Smooth muscle cell (in vitro differentiated cells): ENCODE measurements around the gene DCAF5. TPM values are rescaled to one million over a fixed set of nuclear protein-coding genes. Genes with fewer than 3 reads are reported as not detected.
"Not testable (repeated sequence)": the region's sequence is repeated elsewhere in the genome, so short reads cannot be mapped to it uniquely, and the experiment has no call there.

Source experiments
- DNase-seq: peaks from one replicate; lab custom pipeline; 2025; ENCODE audit not compliant: unreplicated experiment; lab: John Stamatoyannopoulos, UW
- H2AFZ ChIP-seq: fragments of 200-600 bp; sonication (generic); 2 replicates; pipeline ENCODE4 v1.6.0; 2016; ENCODE audit warnings: antibody characterized with exemption, low read depth, mild to moderate bottlenecking
- H3F3A ChIP-seq: fragments of 200-600 bp; sonication (generic); 2 replicates; pipeline ENCODE4 v1.6.0; 2017; ENCODE audit warnings: antibody characterized with exemption, low read depth
- H3K27ac ChIP-seq: fragments of 200-600 bp; sonication (generic); 2 replicates; pipeline ENCODE4 v1.5.1; 2016; ENCODE audit warnings: low read depth, mild to moderate bottlenecking
- H3K27me3 ChIP-seq: fragments of 200-600 bp; sonication (generic); 2 replicates; pipeline ENCODE4 v1.6.1; 2016; ENCODE audit warnings: low read depth, mild to moderate bottlenecking
- H3K36me3 ChIP-seq: fragments of 200-600 bp; sonication (generic); 2 replicates; pipeline ENCODE4 v1.5.1; 2016; ENCODE audit warnings: low read depth
- H3K4me1 ChIP-seq: fragments of 200-600 bp; sonication (generic); 2 replicates; pipeline ENCODE4 v1.5.1; 2016; ENCODE audit warnings: low read depth
- H3K4me2 ChIP-seq: fragments of 200-600 bp; sonication (generic); 2 replicates; pipeline ENCODE4 v1.6.0; 2016; ENCODE audit warnings: mild to moderate bottlenecking
- H3K4me3 ChIP-seq: fragments of 200-600 bp; sonication (generic); 2 replicates; pipeline ENCODE4 v1.5.1; 2016; ENCODE audit warnings: mild to moderate bottlenecking
- H3K79me2 ChIP-seq: fragments of 200-600 bp; sonication (generic); 2 replicates; pipeline ENCODE4 v1.6.0; 2016; ENCODE audit warnings: low read depth, mild to moderate bottlenecking
- H3K9ac ChIP-seq: fragments of 200-600 bp; sonication (generic); 2 replicates; pipeline ENCODE4 v1.6.0; 2016; ENCODE audit warnings: low read depth
- H3K9me3 ChIP-seq: fragments of 200-600 bp; sonication (generic); replicated peaks from 2 replicates; pipeline ENCODE4 v1.5.1; 2016; ENCODE audit warnings: low read depth
- H4K20me1 ChIP-seq: fragments of 200-600 bp; sonication (generic); 2 replicates; pipeline ENCODE4 v1.6.0; 2016; ENCODE audit warnings: low read depth
- CTCF ChIP-seq: fragments of 200-600 bp; sonication (generic); IDR thresholded peaks from 2 replicates; pipeline ENCODE4 v1.5.1; 2017; ENCODE audit warnings: borderline replicate concordance, mild to moderate bottlenecking, antibody characterized with exemption; ENCODE audit not compliant: insufficient read depth, poor library complexity, severe bottlenecking
- WGBS: methylation state at CpG from one replicate; pipeline ENCODE4 v1.1.7; 2016; ENCODE audit warnings: low lambda C conversion rate; 5-methylcytosine and 5-hydroxymethylcytosine counted together
- polyA plus RNA-seq: library from polyadenylated mRNA; unstranded; fragments of >200 nt; fragmentation: Nextera tagmentation; extraction: Ambion mirVana; gene quantifications from 2 replicates; pipeline ENCODE4 v1.2.1, GENCODE V29; 2016
- total RNA-seq: library from RNA; depleted of rRNA; stranded (reverse); fragments of >200 nt; gene quantifications from 2 replicates; pipeline ENCODE4 v1.2.3, GENCODE V29; 2014

DCAF5 gene
- total and polyA plus RNA-seq, 2 experiments from 2014 or later = 23.0 to 45.4 TPM

GRCh38 chr14:69077841-69078240, 75.1 kb downstream of the DCAF5 start:
- Histone ChIP-seq H3K27ac (peak overlapping the region; percentile 99), H4K20me1 (no peaks in the 10 kb centered on the region), H2AFZ (no peak overlapping the region), H3K4me2 (peak overlapping the region; percentile 69), H3K36me3 (no peaks in the 10 kb centered on the region), H3K27me3 (no peaks in the 10 kb centered on the region), H3F3A (peaks cover 38% of the 10 kb centered on the region), H3K4me3 (no peak overlapping the region), H3K4me1 (peaks cover 23% of the 10 kb centered on the region), H3K9me3 (no peaks in the 10 kb centered on the region), H3K79me2 (peaks cover 20% of the 10 kb centered on the region), H3K9ac (peak overlapping the region; percentile 89)
- TF ChIP-seq CTCF = no peak
- DNase-seq = no peak

DNA sequence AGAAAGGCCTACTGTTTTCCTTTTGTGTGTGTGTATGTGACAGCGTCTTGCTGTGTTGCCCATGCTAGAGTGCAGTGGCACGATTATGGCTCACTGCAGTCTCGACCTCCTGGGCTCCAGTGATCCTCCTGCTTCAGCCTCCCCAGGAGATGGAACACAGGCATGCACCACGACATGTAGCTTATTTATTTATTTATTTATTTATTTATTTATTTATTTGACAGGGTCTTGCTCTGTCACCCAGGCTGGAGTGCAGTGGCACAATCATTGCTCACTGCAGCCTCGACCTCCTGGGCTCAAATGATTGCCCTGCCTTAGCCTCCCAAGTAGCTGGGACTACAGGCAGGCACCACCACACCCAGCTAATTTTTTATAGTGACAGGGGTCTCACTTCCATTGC, 75.7 kb downstream of the DCAF5 start:
- H3K79me2 ChIP-seq = peaks cover 20% of the 10 kb centered on the region
- WGBS = 98% methylated on average over 5 of the region's 5 CpGs
- H3K4me2 ChIP-seq = peak overlapping the region; percentile 32
- H3F3A ChIP-seq = peaks cover 38% of the 10 kb centered on the region
- H3K36me3 ChIP-seq, H2AFZ ChIP-seq, H3K4me3 ChIP-seq, H3K27me3 ChIP-seq, H3K9me3 ChIP-seq, DNase-seq, H4K20me1 ChIP-seq: not testable (repeated sequence)
- peak overlapping the region; percentile 54 for H3K9ac ChIP-seq
- H3K4me1 ChIP-seq = peaks cover 23% of the 10 kb centered on the region
- peak overlapping the region; percentile 99 for H3K27ac ChIP-seq

DNA sequence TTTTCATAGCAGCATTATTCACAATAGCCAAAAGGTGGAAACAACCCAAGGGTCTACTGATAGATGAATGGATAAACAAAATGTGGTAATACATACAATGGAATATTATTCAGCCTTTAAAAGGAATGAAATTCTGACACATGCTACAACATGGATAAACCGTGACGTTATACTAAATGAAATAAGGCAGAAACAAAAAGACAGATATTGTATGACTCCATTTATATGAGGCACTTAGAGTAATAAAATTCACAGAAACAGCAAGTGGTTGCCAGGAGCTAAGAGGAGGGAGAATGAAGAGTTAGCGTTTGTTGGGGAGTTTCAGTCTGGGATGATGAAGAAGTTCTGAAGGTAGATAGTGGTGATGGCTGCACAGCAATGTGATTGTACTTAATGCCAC, 76.6 kb downstream of the DCAF5 start:
- WGBS = 75% methylated on average over 3 of the region's 3 CpGs

DNA sequence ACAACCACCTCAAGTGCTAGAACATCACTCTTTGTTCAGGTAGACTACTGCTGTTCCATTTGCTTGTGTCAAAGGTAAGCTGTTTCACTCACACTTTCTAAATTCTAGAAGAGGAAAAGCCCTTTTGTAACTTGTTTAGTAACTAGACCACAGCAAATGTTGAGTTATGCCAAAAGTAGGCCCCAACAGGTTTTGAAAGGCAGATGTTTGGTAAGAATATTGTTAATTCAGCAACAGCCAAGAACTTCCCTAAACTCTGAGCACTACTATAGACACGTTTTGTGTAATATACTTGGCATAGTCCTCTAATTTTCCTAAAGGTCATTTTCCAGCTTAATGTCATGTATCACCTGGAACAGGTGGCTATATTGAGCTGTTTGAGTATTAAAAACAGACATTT, 79.0 kb downstream of the DCAF5 start:
- Histone ChIP-seq H3K36me3 (no peaks in the 10 kb centered on the region), H2AFZ (no peak overlapping the region), H3K27ac (no peak overlapping the region), H3K4me1 (peaks cover 3% of the 10 kb centered on the region), H3K9ac (no peak overlapping the region), H4K20me1 (no peaks in the 10 kb centered on the region), H3K4me3 (no peak overlapping the region), H3F3A (peaks cover 20% of the 10 kb centered on the region), H3K79me2 (peaks cover 12% of the 10 kb centered on the region), H3K4me2 (no peak overlapping the region), H3K27me3 (no peaks in the 10 kb centered on the region), H3K9me3 (no peaks in the 10 kb centered on the region)
- no peak for DNase-seq
- WGBS = 83% methylated on average over 1 of the region's 1 CpG
- no peak for TF ChIP-seq CTCF

More for the DNA sequence above, 76.6 kb downstream of the DCAF5 start:
- Histone ChIP-seq H3K27ac (peak overlapping the region; percentile 99), H4K20me1 (no peaks in the 10 kb centered on the region), H3K9ac (no peak overlapping the region), H3K27me3 (no peaks in the 10 kb centered on the region), H3K4me2 (no peak overlapping the region), H3F3A (peaks cover 31% of the 10 kb centered on the region), H3K4me1 (peaks cover 23% of the 10 kb centered on the region), H3K4me3 (no peak overlapping the region), H3K36me3 (no peaks in the 10 kb centered on the region), H3K79me2 (peaks cover 15% of the 10 kb centered on the region), H3K9me3 (no peaks in the 10 kb centered on the region), H2AFZ (no peak overlapping the region)
- no peak for DNase-seq
- no peak for TF ChIP-seq CTCF
